ENCODE data around the gene ASF1B.
"Not testable (repeated sequence)": the region's sequence is repeated elsewhere in the genome, so short reads cannot be mapped to it uniquely, and the experiment has no call there.

The ASF1B gene

DNA sequence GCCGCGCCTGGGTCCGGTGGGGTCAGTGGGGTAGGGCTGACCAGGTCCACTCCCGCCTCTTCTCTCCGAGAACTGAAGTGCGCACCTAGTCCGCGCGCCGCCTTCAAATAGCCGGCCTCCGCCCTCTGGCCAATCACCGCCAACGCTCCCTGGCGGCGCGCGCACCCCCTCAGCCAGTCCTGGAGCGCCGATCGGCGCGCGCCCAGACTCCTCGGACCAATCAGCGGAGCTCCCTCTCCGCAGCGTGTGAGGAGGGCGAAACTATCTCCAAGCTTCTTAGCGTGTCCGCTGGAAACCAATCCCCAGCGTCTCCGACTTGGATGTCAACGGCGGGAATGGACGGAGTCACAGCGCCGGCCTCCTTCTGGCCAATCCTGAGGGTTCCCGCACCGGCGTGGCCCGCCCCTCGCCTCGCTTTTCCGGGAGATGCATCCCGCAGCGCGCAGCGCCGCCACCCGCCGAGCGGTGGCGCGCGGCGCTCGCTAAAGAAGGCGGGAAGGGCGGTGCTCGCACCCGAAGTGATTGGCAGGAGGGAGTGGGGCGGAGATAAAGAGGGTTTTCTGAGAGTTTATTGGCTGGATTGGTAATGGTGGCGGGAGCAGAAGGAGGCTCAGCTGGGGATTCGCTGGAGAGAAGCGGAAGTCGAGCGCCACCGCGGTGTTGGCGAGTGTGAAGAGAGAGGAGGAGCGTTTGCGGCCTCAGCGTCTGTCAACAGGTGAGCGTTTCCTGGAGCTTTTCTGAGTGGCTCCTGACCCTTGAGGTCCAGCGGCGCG lies at the start of gene ASF1B:
Gene ASF1B, minus strand, starts transcription at position 81 of the 773 bp plus-strand sequence. CDS start 133 bp downstream, outside the sequence.
- DNase-seq = peak; percentile 98

DNA sequence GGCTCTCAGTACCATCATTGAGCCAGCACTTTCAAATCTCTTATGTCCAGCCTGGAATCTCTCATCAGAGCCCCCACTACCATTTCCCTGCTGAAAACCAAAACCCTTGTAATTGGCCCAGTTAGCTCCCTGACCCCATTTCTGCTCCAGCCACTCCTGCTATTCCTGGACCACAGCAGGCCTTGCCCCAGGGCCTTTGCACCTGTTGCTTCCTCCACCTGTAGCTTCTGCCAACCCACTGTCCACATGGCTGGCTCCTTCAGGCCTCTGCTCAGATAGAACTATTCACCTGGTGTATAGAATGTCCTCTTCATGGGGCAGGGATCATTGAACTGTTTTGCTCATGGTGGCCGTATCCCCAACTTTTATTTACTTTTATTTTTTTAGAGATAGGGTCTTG lies 49.3 kb upstream of the ASF1B start:
- not testable (repeated sequence) for DNase-seq

DNA sequence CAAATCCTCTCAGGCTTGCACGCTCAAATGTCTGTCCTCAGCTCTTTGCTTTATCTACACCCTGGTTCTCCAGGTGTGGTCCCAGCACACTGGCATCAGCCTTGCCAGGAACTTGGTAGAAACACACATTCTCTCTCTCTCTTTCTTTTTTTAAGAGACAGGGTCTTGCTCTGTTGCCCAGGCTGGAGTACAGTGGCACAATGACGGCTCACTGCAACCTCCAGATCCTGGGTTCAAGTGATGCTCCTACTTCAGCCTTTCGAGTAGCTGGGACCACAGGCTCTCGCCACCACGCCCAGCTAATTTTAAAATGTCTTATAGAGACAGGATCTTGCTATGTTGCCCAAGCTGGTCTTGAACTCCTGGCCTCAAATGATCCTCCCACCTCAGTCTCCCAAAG lies 48.8 kb upstream of the ASF1B start:
- DNase-seq = no peak

DNA sequence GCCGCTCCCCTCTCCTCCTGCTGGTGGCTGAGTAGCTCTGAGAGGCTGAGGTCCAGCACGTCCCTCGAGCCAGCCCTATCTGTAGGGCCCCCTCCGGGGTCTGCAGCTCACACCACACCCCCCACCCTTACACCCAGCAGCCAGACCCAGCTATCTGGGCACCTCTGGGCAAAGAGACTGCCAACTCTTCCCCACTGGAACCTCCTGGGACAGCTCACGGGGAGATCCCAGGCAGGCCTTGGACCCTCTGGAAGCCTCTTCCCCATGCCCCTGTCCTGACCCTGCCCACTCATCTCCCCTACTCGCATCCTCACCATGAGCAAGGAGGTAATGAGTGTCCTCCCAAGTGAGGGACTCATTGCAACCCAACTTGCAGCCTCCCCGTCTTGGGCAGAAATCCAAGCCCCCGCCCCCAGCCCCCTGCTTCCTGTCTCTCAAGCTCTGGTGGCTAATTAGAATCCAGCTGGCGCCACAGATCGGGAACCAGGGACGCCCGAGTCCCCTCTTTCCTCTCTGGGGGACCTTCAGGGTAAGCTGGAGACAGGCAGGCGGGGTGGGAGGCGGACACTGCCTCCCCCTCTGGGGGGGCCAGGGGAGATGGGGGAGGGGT lies 47.5 kb upstream of the ASF1B start:
- DNase-seq = no peak

DNA sequence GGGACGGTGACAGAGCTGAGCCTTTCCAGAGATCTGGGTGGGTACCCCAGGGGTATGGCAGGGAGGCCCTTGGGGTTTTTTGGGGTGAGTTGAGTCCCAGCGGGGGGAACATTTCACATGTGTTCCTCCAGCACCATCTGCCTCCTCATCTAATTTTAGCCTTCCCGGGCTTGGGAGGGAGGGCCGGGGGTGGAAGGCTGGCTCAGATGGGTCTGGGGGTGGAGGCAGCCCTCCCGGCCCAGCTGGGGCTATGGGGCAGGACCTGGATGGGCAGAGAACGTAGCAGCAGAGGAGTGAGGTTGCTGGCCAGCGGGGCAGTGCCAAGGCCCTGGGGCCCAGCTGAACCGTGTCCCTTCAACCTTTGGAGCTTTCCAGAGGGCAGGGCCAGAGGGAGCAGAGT lies 46.1 kb upstream of the ASF1B start:
- no peak for DNase-seq

DNA sequence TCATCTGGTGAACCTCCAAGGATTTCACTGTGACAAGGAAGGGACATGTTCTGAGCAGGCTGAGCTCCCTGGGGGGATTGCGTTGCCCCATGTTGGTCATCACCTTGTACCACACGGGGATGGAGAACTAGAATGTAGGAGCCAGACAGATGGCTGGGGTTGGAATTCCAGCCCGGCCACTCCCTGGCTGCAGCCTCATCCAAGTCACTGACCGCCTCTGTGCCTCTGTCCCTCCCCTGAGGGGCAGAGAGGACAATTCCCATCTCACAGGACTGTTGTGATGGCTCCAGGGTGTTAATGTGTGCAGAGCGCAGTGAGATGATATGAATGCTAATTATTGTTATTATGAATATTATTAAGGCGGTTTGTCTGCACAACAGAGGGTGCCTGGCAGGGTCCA lies 45.5 kb upstream of the ASF1B start:
- DNase-seq = no peak

DNA sequence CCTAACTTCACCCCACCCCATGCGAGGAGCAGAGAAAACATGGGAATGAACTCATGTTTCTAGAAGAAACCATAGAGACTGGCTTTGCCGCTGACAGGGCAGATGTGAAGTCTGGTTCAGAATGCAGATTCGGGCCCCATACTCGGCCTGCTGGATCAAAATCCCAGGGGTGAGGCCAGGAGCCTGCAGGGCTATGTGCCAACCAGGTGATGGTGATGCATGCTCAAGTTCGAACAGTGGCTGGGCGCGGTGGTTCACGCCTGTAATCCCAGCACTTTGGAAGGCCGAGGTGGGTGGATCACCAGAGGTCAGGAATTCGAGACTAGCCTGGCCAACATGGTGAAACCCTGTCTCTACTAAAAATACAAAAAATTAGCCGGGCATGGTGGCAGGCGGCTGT lies 44.8 kb upstream of the ASF1B start:
- DNase-seq = not testable (repeated sequence)

DNA sequence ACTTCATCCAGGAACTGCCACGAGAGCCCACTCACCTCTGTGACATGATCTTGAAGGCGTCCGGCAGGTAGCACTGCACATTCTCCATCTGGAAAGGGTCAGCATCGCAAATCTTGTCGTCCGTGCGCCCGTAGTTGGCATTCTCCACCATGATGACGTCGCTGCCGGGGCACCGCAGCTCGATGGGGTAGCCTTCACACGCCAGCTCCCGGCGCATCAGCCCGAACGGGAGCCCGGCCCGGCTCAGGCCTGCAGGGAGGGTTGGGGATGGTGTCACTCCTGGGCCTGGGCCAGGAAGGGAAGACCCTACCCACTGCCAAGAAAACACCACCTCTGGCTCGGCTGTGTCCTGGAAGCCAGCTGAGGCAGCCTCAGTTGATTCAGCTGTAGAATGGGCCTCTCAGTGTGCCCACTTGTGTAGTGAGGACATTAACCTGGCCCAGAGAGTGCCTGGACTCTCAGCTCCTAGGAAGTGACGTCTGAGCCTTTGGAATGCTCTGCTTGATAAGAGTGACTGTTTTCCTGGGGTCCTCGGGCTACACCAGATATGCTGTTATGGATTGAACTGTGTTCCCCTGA lies 41.2 kb upstream of the ASF1B start:
- no peak for DNase-seq

DNA sequence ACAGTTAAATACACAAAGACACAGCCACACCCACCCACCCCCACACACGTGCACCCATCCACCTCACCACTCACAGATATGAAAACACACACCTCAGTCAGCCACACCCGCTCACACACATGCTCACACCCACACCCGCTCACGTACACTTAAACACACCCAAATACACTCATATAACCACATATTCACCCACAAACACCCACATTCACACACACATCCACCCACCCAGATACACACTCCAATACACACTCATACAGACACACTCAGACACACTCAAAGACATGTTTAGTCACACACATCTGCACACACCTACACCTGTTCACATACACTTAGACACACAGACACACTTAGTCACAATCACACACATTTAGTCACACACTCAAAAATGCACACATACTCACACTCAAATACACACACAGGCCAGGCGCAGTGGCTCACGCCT lies 39.0 kb upstream of the ASF1B start:
- no peak for DNase-seq

DNA sequence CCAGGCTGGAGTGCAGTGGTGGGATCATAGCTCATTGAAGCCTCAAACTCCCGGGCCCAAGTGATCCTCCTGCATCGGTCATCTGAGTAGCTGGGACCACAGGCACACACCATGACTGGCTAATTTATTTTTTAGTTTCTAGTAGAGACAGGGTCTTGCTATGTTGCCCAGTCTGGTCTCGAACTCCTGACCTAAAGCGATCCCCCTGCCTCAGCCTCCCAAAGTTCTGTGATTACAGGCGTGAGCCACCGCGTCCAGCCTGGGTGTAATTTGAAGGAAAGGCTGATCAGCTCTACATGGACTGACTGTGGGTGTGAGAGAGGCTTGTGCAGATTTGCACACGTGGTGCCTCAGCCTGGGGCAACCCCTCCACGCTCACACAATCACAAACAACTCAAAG lies 38.5 kb upstream of the ASF1B start:
- no peak for DNase-seq

DNA sequence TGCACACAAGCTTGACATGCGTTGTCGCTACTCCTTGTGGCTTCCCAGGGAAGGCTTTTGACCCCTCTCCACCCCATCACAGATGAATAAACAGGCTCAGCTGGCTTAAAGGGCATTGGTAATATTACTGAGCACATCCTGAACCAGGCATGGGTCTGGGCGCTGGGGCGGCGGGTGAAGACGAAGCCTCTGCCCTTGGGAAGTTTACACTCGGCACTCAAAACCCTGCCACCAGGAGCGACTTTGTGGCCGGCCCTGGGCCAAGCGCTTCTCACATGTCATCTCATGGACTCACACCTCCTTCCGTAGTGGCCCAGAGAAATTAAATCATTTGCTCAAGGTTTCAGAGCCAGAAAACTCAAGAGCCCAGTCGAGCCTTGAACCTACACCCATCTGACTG lies 32.6 kb upstream of the ASF1B start:
- DNase-seq = no peak

DNA sequence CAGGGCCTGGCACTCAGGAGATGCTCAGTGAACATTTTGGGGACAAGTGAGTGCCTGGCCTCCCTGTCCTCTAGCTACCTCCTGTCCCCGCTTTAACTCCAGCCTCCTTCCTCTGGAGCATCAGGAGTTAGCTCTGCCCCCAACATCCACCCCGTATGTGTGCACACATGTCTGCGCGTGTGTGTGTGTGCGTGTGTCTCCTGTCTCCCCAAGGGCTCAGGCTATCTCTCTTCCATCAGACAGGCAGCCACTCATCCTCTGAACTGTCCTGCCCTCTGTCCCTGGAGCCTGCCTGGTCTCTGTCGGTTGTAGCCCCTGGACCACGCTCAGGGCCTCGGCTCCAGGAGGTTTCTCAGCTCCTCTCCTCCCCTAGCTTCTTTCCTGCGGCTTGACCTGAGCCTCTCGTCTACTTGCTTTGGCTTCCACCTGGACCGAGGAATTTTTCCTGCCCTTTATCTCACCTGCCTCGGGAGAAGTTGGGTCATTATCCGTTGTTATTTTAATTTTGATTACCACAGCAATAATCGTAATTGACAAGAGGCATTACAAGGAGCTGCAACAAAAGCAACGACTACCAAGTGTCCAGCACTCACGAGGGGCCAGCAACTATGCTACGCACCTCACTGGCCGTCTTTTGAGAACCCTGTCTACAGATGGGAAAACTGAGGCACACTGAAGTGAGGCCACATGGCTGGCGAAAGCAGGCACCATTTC lies 32.0 kb upstream of the ASF1B start:
- no peak for DNase-seq

DNA sequence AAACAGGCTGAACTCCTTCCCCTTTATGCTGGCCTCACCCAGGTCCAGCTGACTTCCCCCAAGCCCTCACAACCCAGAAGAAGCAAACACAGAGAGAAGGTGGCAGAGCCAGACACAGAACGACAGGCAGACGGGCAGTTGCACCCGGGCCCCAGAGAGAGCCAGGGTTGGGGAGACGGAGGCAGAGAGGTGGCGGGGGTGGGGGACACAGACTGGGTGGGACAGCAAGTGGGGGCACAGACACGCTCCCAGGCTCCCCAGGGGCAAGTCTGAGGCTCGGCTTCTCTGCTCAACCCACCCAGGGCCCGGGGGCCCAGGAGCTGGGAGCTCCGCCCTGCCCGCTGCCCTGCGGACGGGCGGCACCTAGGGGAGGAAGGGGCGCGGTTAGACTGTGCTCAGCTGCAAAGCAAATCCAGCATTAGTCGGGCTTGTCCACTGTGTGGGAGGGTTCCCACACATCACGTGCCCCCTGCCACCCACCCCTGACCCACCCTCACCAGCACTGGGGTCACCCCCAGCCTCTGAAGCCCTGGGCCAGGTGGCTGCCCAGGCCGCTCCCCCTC lies 31.3 kb upstream of the ASF1B start:
- DNase-seq = no peak

DNA sequence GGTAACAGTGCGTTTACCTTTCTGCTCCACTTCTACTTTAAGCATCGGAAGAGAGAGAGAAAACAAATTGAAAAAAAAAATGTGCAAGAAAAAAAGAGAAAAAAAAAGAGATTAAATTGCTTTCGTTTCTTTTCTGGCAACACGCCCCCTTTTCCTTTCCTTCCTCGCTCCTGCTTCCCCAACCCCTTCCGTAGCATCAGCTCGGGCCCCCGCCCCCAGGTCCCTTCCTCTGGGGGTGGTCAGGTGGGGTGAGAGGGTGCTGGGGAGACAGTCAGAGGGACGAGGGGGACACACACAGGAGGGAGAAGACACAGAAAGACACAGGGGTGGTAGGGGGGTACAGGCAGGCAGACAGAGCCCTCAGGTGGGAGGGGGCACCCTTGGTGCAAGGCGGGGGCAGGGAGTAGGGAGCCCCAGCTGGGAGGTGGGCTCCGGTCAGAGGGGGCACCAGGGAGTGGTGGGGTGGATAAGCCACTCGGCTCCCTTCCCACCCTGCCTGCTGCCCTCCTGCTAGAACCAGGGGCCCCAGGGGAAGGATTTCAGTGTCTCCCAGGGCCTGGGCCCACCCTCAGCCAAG lies 30.7 kb upstream of the ASF1B start:
- no peak for DNase-seq

DNA sequence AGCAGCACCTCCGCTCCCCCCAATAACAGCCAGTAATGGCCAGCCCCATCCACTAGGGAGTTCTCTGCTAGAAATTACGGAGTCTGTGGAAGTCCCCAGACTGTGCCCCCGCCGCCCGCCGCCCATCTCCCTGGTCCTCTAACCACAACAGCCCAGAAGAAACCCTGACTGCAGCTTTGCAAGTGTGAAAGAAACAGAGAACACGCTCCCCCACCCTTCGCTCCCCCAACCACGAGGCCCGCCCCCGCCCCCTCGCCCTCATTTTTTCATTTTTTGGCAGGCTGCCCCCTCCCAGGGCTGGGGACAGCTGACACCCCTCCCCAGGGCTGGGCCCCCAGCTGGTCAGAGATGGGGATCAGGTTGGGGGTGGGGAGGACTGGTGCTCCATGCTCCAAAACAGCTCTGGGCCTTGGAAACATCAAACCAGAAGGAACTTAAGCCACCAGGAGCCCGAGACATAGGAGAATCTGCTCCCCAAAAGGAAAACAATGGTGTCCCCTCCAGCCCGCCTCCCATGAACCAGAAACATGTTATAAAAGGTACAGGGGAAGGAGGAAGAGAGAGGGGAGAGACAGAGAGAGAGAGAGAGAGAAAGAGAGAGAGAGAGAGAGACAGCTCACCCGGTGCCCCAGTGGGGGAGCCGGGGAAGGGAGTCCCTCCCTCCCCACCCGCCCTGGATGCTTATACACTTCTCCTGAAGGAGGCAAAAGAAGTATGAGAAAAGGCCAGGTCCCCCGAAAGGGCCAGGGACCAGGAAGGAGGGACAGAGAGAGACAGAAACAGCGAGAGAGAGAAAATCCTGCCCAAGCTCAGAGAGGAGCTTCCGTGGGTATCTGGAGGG lies 29.8 kb upstream of the ASF1B start:
- no peak for DNase-seq

DNA sequence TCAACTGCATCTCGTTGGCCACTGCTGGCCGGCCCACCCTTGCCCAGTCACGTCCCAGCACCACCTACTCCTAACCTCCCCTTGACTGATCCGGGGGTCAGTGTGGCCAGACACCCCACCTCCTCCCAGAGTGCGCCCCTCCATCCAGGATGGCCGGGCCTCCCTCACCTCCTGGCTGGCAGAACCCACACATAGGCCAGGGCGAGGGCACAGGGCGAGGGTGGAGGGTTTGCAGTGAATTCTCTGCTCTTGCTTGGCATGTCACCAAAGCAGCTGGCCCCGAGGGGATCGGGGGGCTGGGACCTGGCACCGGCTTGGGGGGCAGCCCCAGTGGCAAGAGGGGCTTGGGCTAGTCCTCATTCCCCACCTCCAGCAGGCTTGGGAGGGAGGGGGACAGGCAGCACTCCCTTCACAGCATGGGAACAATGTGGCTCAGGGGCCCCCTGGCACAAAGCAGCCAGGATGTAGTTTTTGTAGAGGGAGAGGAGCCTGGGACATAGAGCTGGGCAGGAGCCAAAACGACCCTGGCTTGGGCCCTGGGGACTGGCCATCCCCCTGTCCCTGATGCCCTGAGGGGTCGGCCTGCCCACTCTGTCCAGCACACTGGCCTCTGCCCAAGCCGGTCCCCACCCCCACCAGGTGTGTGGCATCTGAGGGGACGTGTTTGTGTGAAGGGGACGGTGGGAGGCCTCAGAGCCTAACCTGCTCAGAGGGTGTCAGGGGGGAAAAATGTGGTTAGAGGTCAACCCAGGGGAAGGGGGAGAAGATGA lies 28.5 kb upstream of the ASF1B start:
- DNase-seq = no peak

DNA sequence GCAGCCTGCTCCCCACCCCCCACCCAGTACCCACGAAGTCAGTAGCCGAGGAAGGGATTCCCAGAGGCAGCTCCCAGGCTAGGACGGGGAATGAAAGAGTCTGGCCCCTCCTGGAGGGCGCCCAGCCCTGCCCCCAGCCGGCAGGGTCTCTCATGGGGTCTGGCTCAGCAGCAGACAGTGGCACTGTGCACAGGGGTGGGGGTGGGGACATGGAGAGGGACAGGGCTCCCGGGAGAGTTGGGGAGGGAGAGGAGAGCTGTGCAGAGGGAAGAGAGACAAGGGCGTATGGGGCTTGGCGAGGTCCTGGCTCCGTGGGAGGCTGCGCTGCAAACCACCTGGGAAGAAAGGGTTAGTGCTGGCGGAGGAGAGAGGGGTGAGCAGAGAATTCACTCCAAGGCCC lies 27.7 kb upstream of the ASF1B start:
- no peak for DNase-seq

DNA sequence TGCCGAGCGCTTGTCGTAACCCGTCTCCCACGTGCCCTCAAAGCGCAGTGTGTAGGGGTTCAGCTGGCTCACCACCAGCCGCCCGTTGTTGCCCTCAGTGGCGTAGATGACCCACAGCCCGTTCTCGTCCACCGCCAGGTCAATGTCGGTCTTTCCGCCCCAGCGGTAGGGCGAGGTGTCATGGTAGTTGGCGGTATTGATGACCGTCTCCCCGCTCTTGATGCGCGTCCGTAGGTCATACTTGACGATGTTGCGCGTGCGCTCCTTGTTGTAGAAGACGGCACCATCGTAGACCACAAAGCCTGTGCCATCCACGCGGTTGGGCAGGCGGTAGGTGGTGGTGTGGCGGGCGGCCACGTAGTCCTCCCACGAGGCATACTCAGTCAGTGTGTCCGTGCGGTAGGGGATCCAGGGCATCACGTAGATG lies 26.5 kb upstream of the ASF1B start:
- DNase-seq = no peak

DNA sequence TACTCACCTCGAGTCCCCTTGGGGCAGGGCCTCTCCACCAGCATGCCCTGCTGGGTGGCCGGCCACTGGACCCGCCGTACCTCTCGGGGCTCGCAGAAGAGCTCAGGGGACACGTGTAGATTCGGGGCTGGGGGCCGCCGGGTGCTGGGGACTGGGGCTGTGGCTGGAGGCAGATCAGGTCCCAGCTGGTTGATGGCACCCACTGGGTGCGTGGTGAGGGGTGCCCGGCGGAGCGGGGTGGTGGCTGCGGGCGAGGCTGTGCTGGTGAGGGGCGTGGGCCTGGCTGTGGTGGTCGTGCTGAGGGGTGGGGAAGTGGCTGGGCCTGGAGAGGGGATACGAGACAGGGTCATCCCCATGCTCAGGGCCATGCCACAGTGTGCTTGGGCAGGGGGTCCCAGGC lies 24.9 kb upstream of the ASF1B start:
- no peak for DNase-seq

DNA sequence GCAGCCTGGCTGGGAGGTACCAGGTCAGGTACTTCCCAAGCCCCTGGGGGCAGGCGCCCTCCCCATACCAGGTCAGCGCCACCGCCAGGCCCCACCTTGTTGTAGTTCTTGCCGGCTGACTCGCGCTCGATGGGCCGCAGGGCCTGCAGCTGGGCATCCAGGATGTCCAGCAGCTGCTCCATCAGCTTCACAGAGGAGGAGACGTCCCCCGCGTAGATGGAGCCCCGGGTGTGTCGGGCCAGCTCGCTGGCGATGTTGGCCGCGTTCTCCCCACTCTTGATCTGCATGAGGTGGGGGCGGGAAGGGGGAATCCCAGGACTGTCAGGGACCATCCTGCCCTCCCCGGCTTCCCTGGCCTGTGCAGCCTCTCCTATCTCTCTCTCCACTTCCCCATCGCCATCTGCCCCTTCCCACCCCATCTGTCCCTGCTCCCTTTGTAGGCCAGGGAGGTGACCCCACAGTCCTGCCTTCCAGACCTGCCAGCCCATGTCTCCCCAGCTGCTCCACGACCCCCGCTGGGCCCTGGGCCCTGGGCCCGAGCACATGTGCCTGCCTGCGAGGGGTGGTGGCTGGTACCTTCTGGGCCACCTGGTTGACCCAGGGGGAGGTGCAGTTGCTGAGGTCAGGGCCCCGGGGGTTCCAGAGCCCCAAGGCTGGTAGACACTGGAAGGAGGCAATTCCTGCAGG lies 23.8 kb upstream of the ASF1B start:
- DNase-seq = no peak

DNA sequence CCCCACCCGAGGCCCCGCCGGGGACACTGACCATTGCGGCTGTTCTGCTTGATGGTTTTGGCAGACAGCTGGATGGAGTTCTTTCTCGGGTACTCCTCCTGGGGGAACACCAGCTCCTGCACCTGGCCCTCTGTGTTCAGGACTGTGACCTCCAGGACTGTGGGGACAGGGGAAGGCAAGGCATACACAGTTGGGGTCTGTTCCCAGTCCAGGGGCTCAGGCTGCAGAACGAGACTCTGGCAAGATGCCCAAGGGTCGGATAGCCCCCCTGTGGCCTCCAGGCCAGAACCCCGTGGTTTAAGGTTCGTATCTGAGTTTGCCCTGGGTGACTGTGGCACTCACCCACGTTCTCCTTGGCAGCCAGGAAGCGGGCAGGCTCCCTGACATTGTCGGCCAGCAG lies 22.7 kb upstream of the ASF1B start:
- DNase-seq = no peak

Data from NCI-H1048 (cell line).